GM21619 (cell line): ENCODE data around the gene ERG.

Source experiments
- ATAC-seq: cut with Tn5 transposase; IDR thresholded peaks from one replicate; pipeline ENCODE4 v1.9.1; 2021; ENCODE audit not compliant: unreplicated experiment

The ERG gene

GRCh38 chr21:38361324-38361723 is 137.0 kb downstream of the ERG start:
- no peak for ATAC-seq

- ATAC-seq, result no peak
Observed at GRCh38 chr21:38359835-38360234, 138.4 kb downstream of the ERG start.

- no peak for ATAC-seq
Observed at GRCh38 chr21:38359090-38359489, 139.2 kb downstream of the ERG start.

- no peak for ATAC-seq
Observed at GRCh38 chr21:38358666-38359065, 139.6 kb downstream of the ERG start.

GRCh38 chr21:38358098-38358497 is 140.2 kb downstream of the ERG start:
- no peak for ATAC-seq

- no peak for ATAC-seq
Observed at GRCh38 chr21:38356883-38357625, 141.2 kb downstream of the ERG start.

- ATAC-seq, result peak; percentile 62
Observed at GRCh38 chr21:38355992-38356781, 142.1 kb downstream of the ERG start.

GRCh38 chr21:38355353-38355752 is 142.9 kb downstream of the ERG start:
- ATAC-seq, result no peak

- no peak for ATAC-seq
Observed at GRCh38 chr21:38354746-38355145, 143.5 kb downstream of the ERG start.

GRCh38 chr21:38354231-38354630 is 144.0 kb downstream of the ERG start:
- ATAC-seq, result no peak

- no peak for ATAC-seq
Observed at GRCh38 chr21:38352536-38353219, 145.6 kb downstream of the ERG start.

GRCh38 chr21:38351961-38352521 is 146.2 kb downstream of the ERG start:
- ATAC-seq, result no peak

GRCh38 chr21:38351176-38351959 is 146.9 kb downstream of the ERG start:
- no peak for ATAC-seq

GRCh38 chr21:38350684-38351083 is 147.6 kb downstream of the ERG start:
- ATAC-seq, result no peak

- ATAC-seq, result no peak
Observed at GRCh38 chr21:38349977-38350376, 148.3 kb downstream of the ERG start.

- ATAC-seq, result no peak
Observed at GRCh38 chr21:38349111-38349746, 149.0 kb downstream of the ERG start.

GRCh38 chr21:38346286-38346685 is 152.0 kb downstream of the ERG start:
- ATAC-seq, result no peak

- no peak for ATAC-seq
Observed at GRCh38 chr21:38343691-38344090, 154.6 kb downstream of the ERG start.

- ATAC-seq, result no peak
Observed at GRCh38 chr21:38342739-38343138, 155.5 kb downstream of the ERG start.

GRCh38 chr21:38341546-38342012 is 156.7 kb downstream of the ERG start:
- no peak for ATAC-seq
